Smooth muscle cell of the pulmonary artery (primary cell): Measurements from ENCODE around the gene ARL16. TPM values are rescaled to one million over a fixed set of nuclear protein-coding genes. Genes with fewer than 3 reads are reported as not detected.

Experiments used
- total RNA-seq: library from RNA; depleted of rRNA; stranded (reverse); fragments of >200 nt; gene quantifications from 2 replicates; pipeline ENCODE4 v1.2.3, GENCODE V29; 2014

ARL16 gene, protein sequence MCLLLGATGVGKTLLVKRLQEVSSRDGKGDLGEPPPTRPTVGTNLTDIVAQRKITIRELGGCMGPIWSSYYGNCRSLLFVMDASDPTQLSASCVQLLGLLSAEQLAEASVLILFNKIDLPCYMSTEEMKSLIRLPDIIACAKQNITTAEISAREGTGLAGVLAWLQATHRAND
- 17.1 and 18.2 TPM in 2 replicates for total RNA-seq

DNA sequence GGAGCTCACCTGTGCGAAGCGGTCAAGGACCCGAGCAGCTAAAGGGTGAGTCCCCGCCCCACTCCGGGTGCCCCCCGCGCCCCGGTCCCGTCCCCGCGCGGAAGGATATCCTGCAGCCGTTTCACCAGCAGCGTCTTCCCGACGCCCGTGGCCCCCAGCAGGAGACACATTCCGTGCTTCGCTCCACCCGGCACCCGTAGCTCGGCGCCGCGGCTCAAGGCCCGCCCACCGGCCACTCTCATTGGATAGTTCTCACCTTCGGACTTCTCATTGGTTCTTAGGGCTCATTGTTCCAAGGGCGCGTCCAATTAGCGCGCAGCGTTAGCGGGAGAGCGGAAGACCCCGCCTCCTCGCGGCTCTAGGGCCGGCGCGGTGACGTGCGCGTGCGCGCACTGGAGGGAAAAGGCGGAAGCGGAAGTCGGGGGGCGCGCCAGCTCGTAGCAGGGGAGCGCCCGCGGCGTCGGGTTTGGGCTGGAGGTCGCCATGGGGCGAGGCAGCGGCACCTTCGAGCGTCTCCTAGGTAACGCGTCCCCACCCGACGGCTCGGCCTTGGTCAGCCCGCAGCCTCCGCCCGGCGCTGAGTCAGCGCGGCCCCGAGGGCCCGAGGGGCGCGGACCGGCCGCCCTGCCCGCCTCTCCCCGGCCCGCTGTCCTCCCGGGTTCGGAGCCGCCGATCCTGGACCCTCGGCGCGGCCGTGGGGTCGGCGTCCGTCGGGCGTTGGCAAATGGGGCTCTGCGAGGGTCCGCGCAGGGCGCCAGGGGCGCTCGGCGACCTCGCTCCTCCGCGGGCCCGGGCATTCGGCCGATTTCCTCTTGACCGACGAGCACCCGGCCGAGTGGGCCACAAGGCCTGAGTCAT, at the start of gene ARL16, which contains the start of gene HGS:
TSS of gene ARL16 (minus strand) at position 214 of the 858 bp plus-strand sequence. CDS start at position 170, 44 bp downstream.
TSS of gene HGS (plus strand) at position 428 of the 858 bp plus-strand sequence. CDS start at position 484, 56 bp downstream.

DNA sequence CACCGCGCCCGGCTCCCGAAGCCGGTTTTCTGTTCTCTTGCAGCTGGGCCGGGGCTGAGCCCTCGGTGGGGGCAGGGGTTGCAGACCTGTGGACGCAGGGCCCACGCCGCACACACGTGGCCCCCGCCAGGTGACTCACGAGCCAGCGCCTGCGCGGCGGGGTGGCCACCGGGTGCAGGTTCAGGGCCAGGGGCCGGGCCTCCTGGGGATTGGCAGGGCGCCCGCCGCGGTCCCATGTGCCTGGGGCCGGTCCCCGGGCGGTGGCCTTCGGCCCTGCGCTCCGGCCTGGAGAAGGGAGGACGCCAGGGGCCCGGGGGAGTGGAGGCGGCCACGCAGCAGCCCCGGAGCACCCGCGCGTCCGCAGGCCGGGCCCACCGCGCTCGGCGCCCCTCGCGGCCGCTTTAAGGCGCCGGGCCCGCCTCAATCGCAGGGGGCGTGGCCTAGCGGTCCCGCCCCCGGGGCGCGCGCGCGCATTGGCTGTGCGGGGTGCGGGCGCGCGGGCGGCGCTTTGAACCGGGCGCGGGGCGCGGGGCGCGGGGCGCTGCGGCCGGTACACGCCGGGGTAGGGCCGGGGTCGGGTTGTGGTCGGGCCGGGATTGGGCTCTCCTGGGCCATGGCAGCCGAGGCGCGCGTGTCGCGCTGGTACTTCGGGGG, 28.3 kb upstream of the ARL16 start, which contains the start of gene SLC25A10:
TSS of gene SLC25A10 (plus strand) at position 471 of the 654 bp plus-strand sequence. CDS start at position 614, 143 bp downstream.

DNA sequence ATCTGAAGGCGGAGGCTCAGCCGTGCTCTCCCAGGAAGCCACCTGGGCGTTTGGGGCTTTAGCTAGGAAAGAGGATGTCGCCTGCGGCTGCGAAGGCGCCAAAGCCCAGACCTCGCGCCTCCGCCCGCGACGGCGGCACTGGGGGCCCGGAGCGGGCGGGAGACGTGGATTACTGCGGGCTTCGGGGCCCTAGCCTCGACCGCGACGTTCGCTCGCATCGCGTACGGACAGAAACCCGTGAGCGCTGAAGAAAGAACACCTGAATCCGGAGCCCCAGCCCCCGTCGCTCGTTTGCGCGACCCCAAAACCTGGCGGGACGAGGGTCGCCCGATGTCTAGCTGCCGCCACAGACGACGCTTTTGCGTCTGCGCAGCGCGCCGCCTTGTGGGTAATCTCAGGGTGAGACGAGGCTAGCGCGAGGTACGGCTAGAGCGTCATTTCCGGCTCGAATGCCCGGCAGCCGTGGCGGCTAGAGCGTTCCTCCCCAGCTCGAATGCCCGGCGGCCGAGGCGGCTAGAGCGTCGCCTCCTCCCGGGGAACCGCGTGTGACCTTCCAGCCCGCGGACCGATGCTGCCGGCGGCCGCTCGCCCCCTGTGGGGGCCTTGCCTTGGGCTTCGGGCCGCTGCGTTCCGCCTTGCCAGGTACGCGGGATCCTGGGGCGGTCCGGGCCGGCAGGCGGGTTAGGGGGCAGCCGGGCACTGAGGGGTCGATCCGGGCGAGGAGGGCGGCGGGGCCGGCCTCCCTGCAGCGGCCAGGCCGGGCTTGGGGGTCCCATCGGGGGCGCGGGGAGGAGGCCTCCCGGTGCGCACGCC, 19.5 kb upstream of the ARL16 start, which contains the start of gene MRPL12:
TSS of gene MRPL12 (plus strand) at position 434 of the 813 bp plus-strand sequence. CDS start at position 569, 135 bp downstream.

DNA sequence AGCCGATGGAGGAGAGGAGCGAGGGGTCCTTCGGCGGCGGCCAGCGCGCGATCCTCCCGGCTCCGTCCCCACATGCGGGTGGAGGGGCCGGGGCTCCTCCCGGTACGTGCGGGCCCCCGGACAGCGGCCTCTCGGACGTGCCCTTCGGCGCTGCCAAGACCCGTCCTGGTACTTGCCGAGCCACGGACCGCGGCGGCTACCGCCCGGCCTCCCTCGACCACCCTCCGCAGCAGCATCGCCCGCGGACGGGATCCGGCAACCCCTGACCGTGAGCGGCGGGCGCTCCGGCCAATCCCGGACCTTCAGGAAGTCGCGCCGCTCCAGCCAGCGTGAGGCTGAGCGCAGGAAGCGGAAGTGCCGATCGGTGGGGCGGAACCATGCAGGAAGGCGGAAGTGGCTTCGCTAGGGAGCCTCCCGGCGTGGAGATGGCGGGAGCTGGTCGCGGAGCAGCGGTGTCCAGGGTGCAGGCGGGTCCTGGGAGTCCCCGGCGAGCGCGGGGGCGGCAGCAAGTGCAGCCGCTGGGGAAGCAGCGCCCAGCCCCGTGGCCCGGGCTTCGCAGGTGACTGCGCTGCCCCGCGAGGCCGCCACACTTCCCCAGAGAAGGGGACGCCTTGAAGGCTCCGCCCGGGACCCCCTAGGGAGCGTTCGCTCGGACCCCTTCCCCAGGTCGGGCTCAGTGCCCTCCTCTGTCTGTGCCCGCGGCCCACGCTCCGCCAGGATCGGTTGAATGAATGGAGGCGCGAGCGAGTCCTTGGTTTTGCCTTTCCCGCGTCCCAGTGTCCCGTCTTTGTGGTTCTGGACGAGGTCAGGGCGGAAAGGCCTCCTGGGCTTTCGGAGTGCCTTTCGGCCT, 17.0 kb downstream of the ARL16 start, which contains the start of the genes CCDC137 and OXLD1:
TSS of gene CCDC137 (plus strand) at position 396 of the 850 bp plus-strand sequence. CDS start at position 426, 30 bp downstream.
TSS of gene OXLD1 (minus strand) at position 264 of the 850 bp plus-strand sequence. CDS start at position 236, 28 bp downstream.

DNA sequence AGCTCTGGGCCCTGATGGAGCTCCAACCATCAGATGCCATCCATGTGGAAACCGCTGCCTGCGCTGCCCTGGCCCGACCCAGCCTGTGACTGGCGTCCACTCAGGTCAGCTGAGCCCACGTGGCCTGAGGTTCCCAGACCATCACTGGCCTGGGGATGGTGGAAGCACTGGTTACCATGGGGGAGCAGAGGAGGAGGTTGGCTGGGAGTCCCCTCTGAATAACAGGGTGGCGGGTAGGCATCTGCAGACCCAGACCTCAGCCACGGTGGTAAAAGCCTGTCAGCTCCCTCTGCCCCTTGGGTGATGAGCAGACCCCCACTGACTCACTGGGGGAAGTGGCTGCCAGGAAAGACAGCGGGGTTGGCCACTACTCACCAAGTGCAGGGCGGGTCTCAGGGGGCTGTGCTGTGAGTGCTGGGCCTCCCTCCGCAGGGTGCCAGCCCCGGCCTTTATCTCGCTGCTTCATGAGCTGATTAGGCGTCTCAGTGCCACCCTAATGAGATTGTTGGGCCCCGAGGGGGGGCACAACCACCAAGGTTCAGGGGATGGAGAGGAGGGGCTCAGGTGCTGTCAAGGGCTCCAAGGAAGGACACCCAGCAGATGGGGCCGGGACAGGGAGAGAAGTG, 27.4 kb downstream of the ARL16 start, which contains the start of gene PDE6G:
TSS of gene PDE6G (minus strand) at position 425 of the 626 bp plus-strand sequence. CDS start 3,237 bp downstream, outside the sequence.

DNA sequence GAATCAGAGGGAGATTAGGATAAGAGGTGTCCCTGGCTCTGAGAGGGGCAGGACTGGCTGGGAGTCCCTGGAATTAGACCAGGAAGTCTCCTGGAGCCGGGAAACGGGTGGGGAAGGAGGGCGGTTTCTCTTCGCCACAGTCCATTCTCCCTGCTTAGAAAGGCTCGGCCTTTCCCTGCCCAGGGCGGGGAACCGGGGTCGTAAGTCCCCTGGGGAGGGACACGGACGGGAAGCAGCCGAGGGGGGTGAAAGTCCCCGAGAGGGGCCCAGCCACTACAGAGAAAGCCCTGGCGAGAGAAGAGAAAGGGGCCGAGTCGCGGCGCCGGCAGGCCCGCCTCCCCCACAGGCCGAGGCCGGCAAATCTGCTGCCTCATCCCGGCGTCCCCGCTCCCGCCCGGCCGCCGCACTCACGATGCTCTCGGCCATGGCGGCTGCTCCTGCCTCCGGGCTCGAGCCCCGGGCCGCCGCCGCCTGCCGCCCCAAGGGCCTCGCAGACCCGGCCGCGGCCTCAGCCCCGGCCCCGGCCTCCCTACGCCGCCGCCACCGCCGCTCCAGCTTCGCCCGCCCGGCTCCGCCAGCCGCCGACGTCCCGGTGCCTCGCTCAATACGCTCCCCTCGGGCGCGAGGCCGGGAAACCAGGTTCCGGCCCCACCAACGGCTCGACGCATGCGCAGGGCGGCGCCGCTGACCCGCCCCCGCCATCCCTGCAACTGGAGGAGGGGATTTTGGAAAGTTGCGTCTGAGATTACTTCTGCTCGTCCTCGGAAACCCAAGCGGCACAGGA, 46.9 kb downstream of the ARL16 start, which contains the start of the genes NPLOC4 and TSPAN10:
TSS of gene NPLOC4 (minus strand) at position 608 of the 784 bp plus-strand sequence. CDS start at position 426, 182 bp downstream.
TSS of gene TSPAN10 (plus strand) at position 692 of the 784 bp plus-strand sequence. CDS start 5,217 bp downstream, outside the sequence.

Other genes starting within 250 kb of the ARL16 start
- 10,617 and 11,641 TPM in 2 replicates for gene ACTG1, start 171.0 kb downstream of the ARL16 start, total RNA-seq
- gene FSCN2, start 155.4 kb downstream of the ARL16 start, total RNA-seq = 2.0 and 11.0 TPM in 2 replicates
- gene FAAP100, start 131.4 kb downstream of the ARL16 start, total RNA-seq = 19.3 and 22.9 TPM in 2 replicates
- 91.2 and 127 TPM in 2 replicates for gene NPLOC4, start 46.7 kb downstream of the ARL16 start, total RNA-seq
- 3.6 TPM in 2 replicates for gene TSPAN10, start 46.6 kb downstream of the ARL16 start, total RNA-seq
- gene PDE6G, start 27.3 kb downstream of the ARL16 start, total RNA-seq = not detected in 2 replicates
- 21.6 and 23.7 TPM in 2 replicates for gene OXLD1, start 17.2 kb downstream of the ARL16 start, total RNA-seq
- gene CCDC137, start 17.1 kb downstream of the ARL16 start, total RNA-seq = 5.4 and 6.8 TPM in 2 replicates
- gene HGS, start 214 bp upstream of the ARL16 start, total RNA-seq = 75.7 and 112 TPM in 2 replicates
- gene MRPL12, start 19.6 kb upstream of the ARL16 start, total RNA-seq = 7.2 and 10.0 TPM in 2 replicates
- 5.5 and 8.6 TPM in 2 replicates for gene SLC25A10, start 28.5 kb upstream of the ARL16 start, total RNA-seq
- not detected in 2 replicates for gene GCGR, start 120.4 kb upstream of the ARL16 start, total RNA-seq
- 122 and 125 TPM in 2 replicates for gene MCRIP1, start 149.5 kb upstream of the ARL16 start, total RNA-seq
- gene PPP1R27, start 151.3 kb upstream of the ARL16 start, total RNA-seq = not detected in 2 replicates
- 3,676 and 4,428 TPM in 2 replicates for gene P4HB, start 176.7 kb upstream of the ARL16 start, total RNA-seq
- gene ARHGDIA, start 187.5 kb upstream of the ARL16 start, total RNA-seq = 216 and 298 TPM in 2 replicates
- gene ALYREF, start 207.8 kb upstream of the ARL16 start, total RNA-seq = 64.1 and 80.7 TPM in 2 replicates
- gene ANAPC11, start 207.9 kb upstream of the ARL16 start, total RNA-seq = 106 TPM in 2 replicates
- gene NPB, start 218.4 kb upstream of the ARL16 start, total RNA-seq = 0.39 and 0.92 TPM in 2 replicates
- gene PCYT2, start 227.6 kb upstream of the ARL16 start, total RNA-seq = 29.5 and 50.7 TPM in 2 replicates
- gene SIRT7, start 234.4 kb upstream of the ARL16 start, total RNA-seq = 12.8 and 20.4 TPM in 2 replicates
- gene MAFG, start 243.9 kb upstream of the ARL16 start, total RNA-seq = 21.5 and 38.8 TPM in 2 replicates